Aorta (tissue), 5 donors: ENCODE data around the gene NPAS1. TPM values are rescaled to one million over a fixed set of nuclear protein-coding genes. Genes with fewer than 3 reads are reported as not detected.

Experiments used
- ATAC-seq: fragments of 200-7000 bp; cut with Tn5 transposase; one replicate; pipeline ENCODE4 v1.9.1; 2022; ENCODE audit warnings: moderate library complexity; ENCODE audit not compliant: low FRiP score
- DNase-seq, 2 donors: peaks; one replicate each; pipeline ENCODE4 v3.0.0-alpha.2; 2020
- H3K27ac ChIP-seq, 2 donors: one replicate each; pipeline ENCODE4 v1.5.1; 2013; ENCODE audit warnings: low read length in 2 of 2, mild to moderate bottlenecking in 2 of 2, moderate library complexity in 2 of 2, control low read depth in 1 of 2, inconsistent platforms in 1 of 2, low read depth in 1 of 2
- H3K27me3 ChIP-seq, 2 donors: one replicate each; pipeline ENCODE4 v1.6.1; 2013; ENCODE audit warnings: control low read depth in 1 of 2, low read length in 1 of 2, mild to moderate bottlenecking in 1 of 2, moderate library complexity in 1 of 2; ENCODE audit not compliant: insufficient read depth in 2 of 2, control insufficient read depth in 1 of 2
- H3K36me3 ChIP-seq, 2 donors: one replicate each; pipeline ENCODE4 v1.6.1; 2013; ENCODE audit warnings: control low read depth in 1 of 2, low read length in 1 of 2, mild to moderate bottlenecking in 1 of 2; ENCODE audit not compliant: insufficient read depth in 2 of 2, control insufficient read depth in 1 of 2
- H3K4me1 ChIP-seq, 2 donors: one replicate each; pipeline ENCODE4 v1.6.1; 2013; ENCODE audit warnings: low read length in 2 of 2, control low read depth in 1 of 2, mild to moderate bottlenecking in 1 of 2, moderate library complexity in 1 of 2; ENCODE audit not compliant: insufficient read depth in 2 of 2, control insufficient read depth in 1 of 2
- H3K4me3 ChIP-seq, 2 donors: one replicate each; pipeline ENCODE4 v1.5.1; 2013; ENCODE audit warnings: low read length in 2 of 2, control low read depth in 1 of 2, mild to moderate bottlenecking in 1 of 2
- H3K9me3 ChIP-seq: one replicate; pipeline ENCODE4 v1.6.1; 2013; ENCODE audit warnings: mild to moderate bottlenecking, low read length; ENCODE audit not compliant: control insufficient read depth
- WGBS, 2 donors: extraction: QIAGEN DNeasy Blood & Tissue Kit; methylation state at CpG; one replicate each; pipeline ENCODE4 v1.1.7; 2013; 5-methylcytosine and 5-hydroxymethylcytosine counted together
- intact Hi-C, 2 donors: fragments of 100-400 bp; cut with DNase I; formaldehyde crosslinking; loops; one replicate each; pipeline versions ENCODE4 v1.14.2 to v1.15.0; 2022
- polyA plus RNA-seq, 2 donors: library from polyadenylated mRNA; stranded (reverse); fragments of 200-250 nt; gene quantifications; one replicate each; pipeline ENCODE4 v1.2.3, GENCODE V29; 2013
- total RNA-seq, 2 donors: library from RNA; stranded (reverse); fragmentation: NEBNext Ultra II Directional; extraction: Animal tissue kit (Norgen Biotek cat#: 25700); gene quantifications; one replicate each; pipeline ENCODE4 v1.2.1, GENCODE V29; 2021
- donor health status: healthy with polysubstance abuse.
- donor health status: Bipolar disorder and iron deficiency.
- donor health status: DM: no; HTN: no; CAD: no.
- donor health status: DM: no; HTN: no; CAD: no.
- donor health status: DM: yes; HTN: yes; CAD: no.

NPAS1 gene
- total and polyA plus RNA-seq, 4 donors: 1.0 to 11.1 (median 6.0) TPM

DNA sequence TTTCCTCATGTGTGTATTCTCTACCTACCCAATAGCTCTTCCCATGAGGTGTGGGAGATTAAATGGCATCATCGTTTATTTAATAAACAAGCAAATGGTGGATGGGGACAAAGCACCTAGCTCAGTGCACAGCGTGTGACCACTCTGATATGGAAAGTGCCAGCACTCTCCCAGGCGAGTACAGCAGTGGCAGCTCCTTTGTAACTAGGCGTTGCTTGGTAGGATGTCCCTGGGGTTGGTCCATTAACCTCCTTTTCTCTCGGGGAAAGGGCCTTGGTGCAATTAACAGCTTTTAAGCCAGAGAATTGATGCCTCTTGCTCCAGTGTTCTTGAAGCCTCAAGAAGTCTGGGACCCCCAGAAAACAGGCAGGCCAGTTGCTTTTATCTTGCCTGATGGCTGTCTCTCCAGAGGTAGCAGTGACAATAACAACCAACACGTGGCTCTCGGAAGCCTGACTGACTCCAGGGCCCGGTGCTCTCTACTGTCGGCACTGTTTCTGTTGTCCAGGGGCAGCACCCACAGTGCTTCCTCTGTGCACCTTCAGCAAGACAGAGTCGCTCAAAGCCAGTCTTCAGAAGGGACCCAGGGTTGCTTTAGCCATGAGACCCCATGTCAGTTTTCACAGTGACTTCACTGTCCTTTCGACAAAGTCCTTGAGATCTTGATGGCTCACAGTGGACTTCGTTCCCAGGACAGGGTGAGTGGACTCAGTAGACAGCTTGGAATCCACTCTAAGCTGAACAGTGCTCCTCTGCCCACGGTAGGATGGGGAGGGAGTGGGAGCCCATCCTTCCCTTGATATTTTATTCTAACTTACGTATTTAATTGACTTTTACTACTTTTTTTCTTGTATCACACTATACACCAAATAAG is 33.9 kb upstream of the NPAS1 start:
- H3K4me3 ChIP-seq: no peak overlapping the region
- intact Hi-C loops: no loop called here
- peaks cover 0 to 2% of the 10 kb centered on the region in 2 donors for H3K36me3 ChIP-seq
- peak in 1 of 2 donors; percentile 42 for DNase-seq
- H3K9me3 ChIP-seq: no peaks in the 10 kb centered on the region
- ATAC-seq: no peak
- H3K27me3 ChIP-seq: no peaks in the 10 kb centered on the region
- H3K27ac ChIP-seq: no peak overlapping the region
- WGBS, 2 donors: 77 to 85% methylated on average over 14 of the region's 14 CpGs
- peaks cover 3 to 12% of the 10 kb centered on the region in 2 donors for H3K4me1 ChIP-seq

GRCh38 chr19:46988614-46989230 is 30.9 kb upstream of the NPAS1 start:
- no peak for DNase-seq
- Histone ChIP-seq H3K4me1 (peaks cover 0 to 6% of the 10 kb centered on the region in 2 donors), H3K27ac (no peak overlapping the region), H3K4me3 (no peak overlapping the region), H3K36me3 (peaks cover 0 to 2% of the 10 kb centered on the region in 2 donors), H3K9me3 (no peaks in the 10 kb centered on the region), H3K27me3 (no peaks in the 10 kb centered on the region)
- intact Hi-C loops: no loop called here
- no peak for ATAC-seq
- WGBS, 2 donors: 60 to 68% methylated on average over 14 of the region's 14 CpGs

DNA sequence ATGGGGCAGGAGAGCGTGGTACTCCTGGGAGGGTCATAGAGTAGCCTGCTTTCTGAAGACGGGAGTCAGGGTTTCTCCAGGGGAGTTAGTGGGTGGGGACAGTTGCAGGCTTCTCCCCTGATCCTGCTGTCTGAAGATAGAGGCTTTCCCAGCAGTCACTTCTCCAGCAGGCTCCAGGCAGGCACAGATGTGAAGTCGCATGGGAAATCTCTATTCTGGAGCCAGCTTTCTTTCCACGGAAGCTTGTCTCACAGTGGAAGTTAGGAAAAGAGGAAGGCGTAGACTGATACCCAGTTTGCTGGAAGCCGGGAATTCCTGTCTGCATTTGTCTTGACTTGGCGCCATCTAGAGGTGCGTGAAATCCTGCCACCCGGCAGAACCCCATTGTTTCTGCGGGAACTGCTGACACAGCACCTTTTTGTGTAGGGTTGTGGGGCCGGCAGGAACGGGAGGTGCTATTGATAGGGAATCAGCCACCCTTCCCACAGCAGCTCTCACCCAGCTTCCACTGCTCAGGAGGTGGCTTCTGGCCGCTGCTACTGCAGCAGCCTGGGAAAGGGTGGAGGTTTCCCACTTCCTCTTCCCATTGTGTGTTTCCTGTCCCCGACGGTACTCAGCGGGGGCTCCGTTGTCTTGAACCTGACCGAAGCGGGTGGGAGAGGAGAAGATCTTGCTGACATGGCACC is 28.5 kb upstream of the NPAS1 start:
- Histone ChIP-seq H3K4me1 (no peaks in the 10 kb centered on the region), H3K27me3 (no peaks in the 10 kb centered on the region), H3K27ac (peak overlapping the region in 1 of 2 donors; percentile 49), H3K36me3 (peaks cover 0 to 2% of the 10 kb centered on the region in 2 donors), H3K9me3 (no peaks in the 10 kb centered on the region), H3K4me3 (no peak overlapping the region)
- WGBS, 2 donors: 14 to 16% methylated on average over 19 of the region's 19 CpGs
- ATAC-seq (peak; percentile 86), DNase-seq (peak; percentile 87 to 93)
- intact Hi-C loops: loop anchor here (1.0 to 10.0 kb wide), 2 partner anchors 135 to 236 kb away; no protein-coding TSS in a partner anchor

GRCh38 chr19:46992699-46993535 is 26.7 kb upstream of the NPAS1 start:
- Histone ChIP-seq H3K27ac (no peak overlapping the region), H3K36me3 (peaks cover 0 to 2% of the 10 kb centered on the region in 2 donors), H3K27me3 (no peaks in the 10 kb centered on the region), H3K9me3 (no peaks in the 10 kb centered on the region), H3K4me3 (no peak overlapping the region), H3K4me1 (no peaks in the 10 kb centered on the region)
- WGBS, 2 donors: 86% methylated on average over 25 of the region's 25 CpGs
- intact Hi-C loops: loop anchor here (2.0 to 10.0 kb wide), 2 partner anchors 136 to 238 kb away; no protein-coding TSS in a partner anchor
- DNase-seq (peak in 1 of 2 donors; percentile 38), ATAC-seq (no peak)

GRCh38 chr19:46993622-46994021 is 26.0 kb upstream of the NPAS1 start:
- Histone ChIP-seq H3K9me3 (no peaks in the 10 kb centered on the region), H3K27me3 (no peaks in the 10 kb centered on the region), H3K4me3 (no peak overlapping the region), H3K36me3 (no peaks in the 10 kb centered on the region), H3K27ac (no peak overlapping the region), H3K4me1 (no peaks in the 10 kb centered on the region)
- no peak for ATAC-seq
- DNase-seq: peak in 1 of 2 donors; percentile 43
- intact Hi-C loops: loop anchor here (2.0 to 10.0 kb wide), 2 partner anchors 137 to 239 kb away; no protein-coding TSS in a partner anchor
- WGBS, 2 donors: 85 to 86% methylated on average over 7 of the region's 7 CpGs

GRCh38 chr19:46994141-46994686 is 25.4 kb upstream of the NPAS1 start:
- Histone ChIP-seq H3K27me3 (no peaks in the 10 kb centered on the region), H3K36me3 (no peaks in the 10 kb centered on the region), H3K9me3 (no peaks in the 10 kb centered on the region), H3K4me1 (no peaks in the 10 kb centered on the region), H3K27ac (no peak overlapping the region), H3K4me3 (no peak overlapping the region)
- DNase-seq: peak in 1 of 2 donors; percentile 35
- WGBS, 2 donors: 85 to 86% methylated on average over 15 to 17 of the region's 17 CpGs
- ATAC-seq: no peak
- intact Hi-C loops: loop anchor here (10.0 kb wide), 1 partner anchor 239 kb away; no protein-coding TSS in a partner anchor

GRCh38 chr19:46995492-46995891 is 24.1 kb upstream of the NPAS1 start:
- intact Hi-C loops: loop anchor here (10.0 kb wide), 1 partner anchor 241 kb away; no protein-coding TSS in a partner anchor
- Histone ChIP-seq H3K9me3 (no peaks in the 10 kb centered on the region), H3K36me3 (peaks cover 0 to 2% of the 10 kb centered on the region in 2 donors), H3K27me3 (no peaks in the 10 kb centered on the region), H3K4me1 (no peaks in the 10 kb centered on the region), H3K4me3 (no peak overlapping the region), H3K27ac (no peak overlapping the region)
- 83 to 88% methylated on average over 7 of the region's 7 CpGs for WGBS, 2 donors
- no peak for ATAC-seq
- no peak for DNase-seq
